NCI-H345 treated with DMSO at 0.1 percent for 48 hours (cell line): ENCODE results near the gene SLC9C1.

Experiments
- DNase-seq: peaks from one replicate; lab custom pipeline; 2025; ENCODE audit not compliant: unreplicated experiment; lab: John Stamatoyannopoulos, UW

Gene SLC9C1

DNA sequence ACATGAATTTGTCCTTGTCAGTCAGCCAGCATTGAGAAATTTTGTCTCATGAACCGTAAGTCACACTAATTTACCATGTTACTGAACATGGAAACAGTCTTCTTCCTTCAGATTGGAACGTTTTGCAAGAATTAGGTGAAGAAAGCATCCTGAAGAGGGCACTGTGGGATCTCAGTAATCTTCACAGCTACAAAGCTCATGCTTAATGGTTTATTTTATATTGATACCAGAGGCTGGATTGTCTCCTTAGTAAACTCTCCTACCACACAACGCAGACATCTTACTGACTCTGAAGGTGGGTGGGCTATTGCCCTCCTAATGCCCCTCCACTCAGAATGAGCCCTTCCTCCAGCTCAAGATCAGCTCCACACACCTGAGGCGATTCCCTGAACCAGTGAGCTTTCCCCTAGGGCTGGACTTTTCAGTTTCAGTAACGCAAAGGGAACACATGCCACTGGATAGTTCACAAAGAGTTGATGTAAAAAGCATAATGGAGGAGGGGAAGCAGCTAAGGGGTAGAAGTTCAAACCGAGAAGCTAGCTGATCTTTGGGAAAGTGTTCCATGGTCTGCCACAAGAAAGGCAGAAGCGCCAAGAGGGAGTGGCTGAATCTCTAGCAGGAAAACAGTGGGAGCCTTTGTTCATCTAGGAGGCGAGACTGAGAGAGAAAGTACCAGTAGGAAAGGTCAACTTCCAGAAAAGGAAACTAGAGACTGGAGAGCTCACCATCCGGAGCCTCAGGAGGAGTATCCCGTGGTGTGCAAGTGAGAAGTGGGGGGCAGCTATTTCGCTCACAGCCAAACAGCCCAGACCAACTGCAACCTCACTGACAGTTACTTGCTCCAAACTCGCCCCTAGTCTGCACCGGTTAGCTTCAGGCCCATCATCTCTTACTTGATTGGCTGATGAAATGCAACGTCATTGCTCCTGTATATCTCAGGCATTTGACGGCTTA is at the start of gene SLC9C1:
Gene SLC9C1 (minus strand): TSS at position 849 of the 954 bp plus-strand sequence. CDS start 7,425 bp downstream, outside the sequence.
- DNase-seq = no peak

DNA sequence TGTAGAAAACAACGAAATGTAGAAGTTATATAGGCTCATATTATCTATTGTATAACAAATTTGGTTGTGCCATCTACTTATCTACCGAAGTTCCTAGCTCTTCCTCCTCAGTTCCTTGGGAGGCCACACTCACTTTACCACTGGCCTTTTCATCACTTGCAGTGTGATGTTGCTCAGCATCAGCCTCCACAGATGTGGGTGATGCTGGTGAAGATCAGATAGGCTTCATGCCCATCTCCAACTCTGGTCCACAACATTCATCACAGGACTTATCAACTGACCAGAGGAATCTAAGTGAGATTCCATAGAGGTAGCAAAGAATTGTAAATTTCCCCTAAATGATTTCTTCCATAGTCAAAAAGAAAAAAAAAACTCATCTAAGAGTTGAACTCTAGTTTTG is 47.4 kb upstream of the SLC9C1 start:
- no peak for DNase-seq

- DNase-seq = no peak
Observed at GRCh38 chr3:112339609-112340008, 45.6 kb upstream of the SLC9C1 start.

DNA sequence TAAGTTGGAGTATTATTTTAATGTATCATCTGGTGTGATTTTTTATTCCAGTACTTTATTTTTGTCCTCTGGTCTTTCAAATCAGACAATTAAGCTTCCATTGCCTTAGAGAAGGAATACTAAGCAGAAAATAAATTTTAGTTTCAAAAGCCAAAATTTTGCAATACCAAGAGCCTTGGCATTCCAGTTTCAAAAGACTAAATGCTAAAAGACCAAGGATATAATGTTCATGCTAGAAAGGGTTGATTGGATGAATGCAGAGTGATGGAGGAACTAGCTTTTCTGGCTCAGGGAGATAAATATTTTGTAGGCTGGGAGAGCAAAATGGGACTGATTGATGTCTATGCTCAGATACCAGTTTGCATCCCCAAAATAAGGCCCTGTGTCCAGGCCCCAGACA is 45.1 kb upstream of the SLC9C1 start:
- no peak for DNase-seq

GRCh38 chr3:112338727-112339056 is 44.7 kb upstream of the SLC9C1 start:
- DNase-seq = no peak

- DNase-seq = no peak
Observed at GRCh38 chr3:112338021-112338726, 44.2 kb upstream of the SLC9C1 start.

- no peak for DNase-seq
Observed at GRCh38 chr3:112335434-112335781, 41.4 kb upstream of the SLC9C1 start.

- no peak for DNase-seq
Observed at GRCh38 chr3:112334691-112335433, 40.8 kb upstream of the SLC9C1 start.

GRCh38 chr3:112333381-112334317 is 39.6 kb upstream of the SLC9C1 start:
- no peak for DNase-seq

- DNase-seq = peak; percentile 25
Observed at GRCh38 chr3:112333002-112333380, 39.0 kb upstream of the SLC9C1 start, which contains the start of gene CD200. TSS of gene CD200 (plus strand) at chr3:112333156. CDS start at chr3:112333213, 57 bp downstream.

- no peak for DNase-seq
Observed at GRCh38 chr3:112331851-112332250, 37.8 kb upstream of the SLC9C1 start.

DNA sequence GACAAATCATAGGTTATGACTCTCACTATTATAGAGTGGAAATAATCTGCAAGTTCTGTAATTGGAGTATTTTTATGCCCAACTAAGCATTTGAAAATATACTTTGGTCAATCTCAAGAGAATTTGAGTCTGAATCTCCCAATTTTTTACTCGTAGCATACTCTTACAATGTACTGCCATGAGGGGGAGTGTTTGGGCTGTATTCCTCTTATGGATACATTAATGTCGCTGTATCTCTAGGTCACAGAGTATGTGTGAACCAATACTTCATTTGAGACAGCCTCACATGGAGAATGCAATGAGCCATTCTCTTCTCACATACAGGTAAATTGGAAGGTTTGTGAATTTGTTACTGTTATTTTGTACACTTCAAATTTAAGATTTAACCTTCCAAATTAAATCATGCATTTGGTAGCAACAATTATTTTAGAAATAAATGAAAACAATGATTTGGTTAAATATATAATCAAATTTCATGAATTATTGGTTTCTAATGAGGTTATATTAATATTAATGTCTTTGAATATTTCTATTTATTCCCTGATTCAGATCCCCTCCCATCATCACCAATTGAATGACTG is 33.4 kb upstream of the SLC9C1 start:
- DNase-seq = no peak

DNA sequence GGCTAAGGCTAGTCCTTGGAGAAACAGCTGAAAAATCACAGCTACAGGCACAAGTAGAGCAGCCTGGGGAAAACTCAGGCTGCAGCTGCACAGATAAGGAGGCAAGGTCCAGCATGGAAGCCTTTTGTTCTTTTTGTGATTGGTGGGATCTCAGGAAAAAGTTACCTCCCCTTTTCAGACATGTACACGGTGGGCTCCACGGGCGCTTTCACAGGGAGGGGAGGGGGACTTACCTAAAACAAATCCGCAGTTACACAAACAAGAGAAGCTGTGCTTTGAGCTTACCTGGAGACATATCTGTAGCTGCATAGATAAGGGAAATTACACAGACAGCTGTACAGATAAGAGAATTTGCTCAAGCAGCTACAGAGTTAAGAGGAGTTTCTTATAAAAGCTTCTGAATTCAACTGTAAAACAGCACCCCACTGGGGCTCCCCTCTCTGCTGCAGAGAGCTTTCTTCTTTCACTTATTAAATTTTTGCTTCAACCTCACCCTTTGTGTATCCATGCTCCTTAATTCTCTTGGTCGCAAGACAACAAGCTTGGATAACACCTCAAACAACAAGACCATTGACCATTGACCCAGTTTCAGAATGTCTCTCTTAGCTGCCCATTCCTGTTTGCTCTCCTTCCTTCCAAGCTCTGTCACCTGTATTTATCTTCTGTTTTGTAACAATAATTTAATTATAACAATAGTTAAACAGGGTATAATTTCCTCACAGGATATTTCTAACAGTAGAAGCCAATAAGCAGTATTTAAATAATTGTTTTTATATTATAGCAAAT is 28.0 kb upstream of the SLC9C1 start:
- DNase-seq = no peak

DNA sequence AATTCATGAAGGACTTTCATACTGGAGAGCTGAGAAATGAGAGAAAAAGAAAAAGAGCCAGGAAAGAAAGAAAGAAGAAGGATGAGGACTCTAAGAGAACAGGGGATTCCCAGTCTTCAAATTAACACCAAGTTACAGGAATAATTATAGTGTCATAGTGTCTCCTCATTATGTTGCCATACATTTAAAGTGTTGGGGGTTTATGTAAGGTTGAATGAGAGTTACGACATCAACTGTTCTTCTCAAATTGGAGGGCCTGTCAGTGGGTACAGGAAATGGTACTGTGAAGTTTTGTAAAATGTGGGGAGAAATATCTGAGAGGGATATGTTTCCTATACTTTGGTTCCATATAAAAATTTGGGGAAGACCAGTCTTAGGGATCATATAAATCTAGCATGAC is 26.7 kb upstream of the SLC9C1 start:
- no peak for DNase-seq

DNA sequence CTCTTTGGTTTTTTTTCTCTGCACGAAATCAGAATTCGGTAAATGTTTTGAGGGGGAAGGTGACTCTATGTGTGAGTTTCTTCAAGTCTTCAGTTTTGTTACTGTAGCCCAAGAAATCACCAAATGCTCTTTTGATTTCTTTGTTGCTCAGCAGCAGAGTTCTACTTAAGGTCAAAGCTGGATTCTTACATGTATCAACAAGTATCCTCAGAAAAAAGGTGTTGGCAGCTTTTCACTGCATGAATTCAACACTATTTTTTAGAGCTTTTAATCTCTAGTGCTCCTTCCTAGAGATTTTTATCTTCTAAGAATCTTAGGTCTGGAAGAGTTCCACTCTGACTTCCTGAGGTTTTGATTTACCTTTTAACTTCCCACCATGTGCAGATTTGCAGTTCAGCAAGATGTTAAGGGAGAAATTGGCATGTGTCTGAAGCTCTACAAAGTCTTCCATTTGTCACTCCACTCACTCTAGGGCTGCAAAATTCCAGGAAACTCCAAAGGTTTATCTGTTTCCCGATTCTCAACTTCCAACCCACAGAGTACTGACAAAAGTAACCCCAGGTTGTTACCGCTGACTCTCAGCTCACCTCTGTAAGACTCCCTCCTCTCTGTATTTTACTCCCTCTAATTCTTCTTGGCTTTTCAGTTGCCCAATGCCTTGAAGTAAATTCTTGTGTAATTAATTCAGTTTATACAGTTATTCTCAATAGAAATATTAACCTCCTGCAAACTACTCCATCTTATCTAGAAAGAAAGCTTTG is 25.7 kb upstream of the SLC9C1 start:
- DNase-seq = no peak

DNA sequence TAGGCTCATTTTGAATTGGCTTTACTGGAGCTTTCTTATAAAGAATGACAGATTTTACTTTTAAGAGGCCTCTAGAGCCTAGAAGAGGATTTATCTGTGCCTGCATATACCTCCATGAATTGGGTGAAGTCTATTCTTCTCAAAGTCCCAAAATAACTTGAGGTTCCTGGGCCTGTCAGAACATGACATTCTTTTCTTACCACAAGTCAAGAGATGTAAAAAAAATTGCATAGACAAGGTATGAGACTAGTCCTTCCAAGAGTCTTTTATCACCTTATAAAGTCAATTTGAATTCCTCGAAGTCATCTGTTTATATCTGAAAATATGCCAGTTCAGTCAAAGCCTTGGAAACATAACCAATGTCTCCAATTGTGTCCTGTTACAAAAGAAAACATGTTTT is 21.8 kb upstream of the SLC9C1 start:
- no peak for DNase-seq

DNA sequence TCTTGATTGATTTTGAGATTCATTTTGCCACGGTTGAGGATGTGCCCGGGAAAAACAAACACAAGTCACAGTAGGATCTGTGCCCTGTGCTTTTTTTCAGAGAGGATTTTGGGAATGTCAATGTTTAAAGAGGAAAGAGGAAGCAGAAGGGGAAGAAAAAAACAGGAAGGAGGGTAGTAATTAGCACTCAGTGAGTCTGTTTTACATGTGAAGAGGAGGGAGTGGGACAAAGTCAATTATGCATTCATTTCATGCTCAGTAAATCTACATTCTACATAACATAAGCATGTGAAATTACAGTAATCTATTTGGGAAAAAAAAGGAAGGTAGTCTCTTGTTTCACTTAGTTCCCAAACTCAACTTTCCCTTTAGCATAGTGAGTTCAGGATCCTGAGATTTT is 20.6 kb upstream of the SLC9C1 start:
- DNase-seq = no peak

GRCh38 chr3:112308151-112308911 is 14.3 kb upstream of the SLC9C1 start:
- DNase-seq = peak; percentile 10
